Measurements from ENCODE around the gene TMEM53.
"Not testable (repeated sequence)": the region's sequence is repeated elsewhere in the genome, so short reads cannot be mapped to it uniquely, and the experiment has no call there.

The TMEM53 gene

DNA sequence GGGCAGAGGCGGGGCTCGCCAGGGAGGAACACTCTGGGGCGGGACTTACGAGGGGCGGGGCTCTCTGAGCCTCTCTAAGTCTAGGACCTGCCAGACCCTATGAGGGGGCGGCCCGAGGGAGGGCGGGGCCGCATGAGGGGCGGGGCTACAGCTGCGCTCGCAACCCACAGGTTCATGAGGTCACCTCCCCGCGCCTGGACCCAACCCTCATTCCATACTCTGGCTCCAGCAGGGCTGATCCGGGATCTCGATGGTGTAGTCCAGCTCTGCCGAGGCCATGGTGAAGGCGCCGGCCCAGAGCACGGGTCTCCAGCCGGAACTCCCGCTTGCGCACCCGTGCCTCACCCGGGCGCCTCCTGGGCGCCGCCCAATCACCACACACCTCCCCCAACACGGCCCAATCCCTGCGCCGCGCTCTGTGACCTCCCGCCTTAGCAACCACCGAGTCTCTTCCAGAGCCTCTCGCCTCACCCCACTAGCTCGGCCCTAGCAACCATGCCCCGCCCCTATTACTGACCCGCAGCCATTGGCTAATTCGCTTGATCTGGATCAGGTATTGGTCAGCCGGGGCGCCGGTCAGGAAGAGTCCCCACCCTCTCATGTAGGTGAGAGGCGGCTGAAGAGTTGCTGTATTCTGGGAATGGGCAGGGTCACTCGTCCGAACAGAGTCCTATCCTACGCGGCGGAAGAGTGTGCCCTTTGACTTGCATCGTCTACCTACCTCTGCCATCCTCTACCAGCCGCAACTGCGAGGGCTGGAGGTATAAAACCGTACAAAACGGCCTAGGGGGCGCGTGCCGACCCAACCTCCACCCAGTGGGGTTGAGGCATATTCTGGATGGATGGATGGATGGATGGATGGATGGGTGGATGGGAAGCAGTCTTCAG lies at the start of gene TMEM53, which contains the start of gene ARMH1:
TSS of gene TMEM53 (minus strand) at position 369 of the 888 bp plus-strand sequence. CDS start at position 279, 90 bp downstream.
TSS of gene ARMH1 (plus strand) at position 602 of the 888 bp plus-strand sequence. CDS start 14,984 bp downstream, outside the sequence.
- peak; percentile 95 for DNase-seq (ENCODE audit: low read depth)

DNA sequence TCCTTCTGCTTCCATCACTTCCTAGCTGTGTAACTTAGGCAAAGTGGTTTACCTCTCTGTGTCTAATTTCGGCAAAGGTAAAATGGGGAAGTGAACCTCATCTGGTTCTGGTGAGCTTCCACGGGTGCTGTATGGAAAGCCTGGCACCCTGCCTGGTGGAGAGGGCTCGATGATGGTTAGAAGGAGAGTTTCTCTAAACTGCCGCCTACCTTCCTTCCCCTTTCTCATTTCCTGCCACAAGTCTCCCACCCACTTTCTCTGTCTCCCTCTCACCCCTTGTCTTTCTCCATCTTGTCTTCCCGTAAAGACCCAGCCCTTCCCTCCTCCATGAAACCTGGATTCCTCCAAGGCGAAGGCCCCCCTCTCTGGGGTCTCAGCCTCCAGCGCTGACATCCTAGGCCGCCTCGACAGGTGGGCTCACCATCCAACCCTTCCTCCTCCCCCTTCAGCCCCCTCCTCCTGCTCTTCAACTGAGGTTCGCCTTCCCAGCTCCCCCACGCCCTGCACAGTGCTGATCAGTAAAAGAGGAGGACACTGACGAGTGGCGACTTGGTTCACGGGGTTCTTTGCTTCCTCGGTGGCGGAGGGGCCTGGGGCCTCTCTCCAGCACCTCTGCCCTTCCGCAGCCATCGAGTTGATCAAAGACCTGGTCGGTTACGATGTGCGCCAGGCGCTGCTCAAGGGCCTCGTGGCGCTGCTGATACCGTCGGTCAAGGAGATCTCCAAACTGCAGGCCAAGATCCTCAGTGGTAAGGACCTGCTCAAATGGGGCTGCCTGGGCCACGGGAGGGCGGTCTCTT lies 49.4 kb upstream of the TMEM53 start:
- no peak for DNase-seq (ENCODE audit: low read depth)

DNA sequence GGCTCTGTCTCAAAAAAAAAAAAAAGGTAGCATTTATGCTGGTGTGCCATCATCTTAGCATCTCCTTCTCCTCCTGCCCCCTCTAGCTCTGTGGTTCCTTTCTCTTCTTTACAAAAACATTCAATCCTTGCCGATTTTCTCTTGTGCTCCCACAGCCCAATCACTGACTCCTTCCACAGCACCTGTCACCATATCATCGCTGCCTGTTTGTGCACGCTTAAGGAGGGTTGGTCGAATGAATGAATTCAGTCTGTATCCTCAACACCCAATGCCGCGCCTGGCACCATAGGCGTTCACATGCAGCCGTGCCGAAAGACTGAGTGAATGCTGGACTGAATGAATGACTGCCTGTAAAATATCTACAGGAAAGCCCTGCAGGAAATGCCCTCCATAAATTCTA lies 48.8 kb upstream of the TMEM53 start:
- DNase-seq (ENCODE audit: low read depth), result no peak

DNA sequence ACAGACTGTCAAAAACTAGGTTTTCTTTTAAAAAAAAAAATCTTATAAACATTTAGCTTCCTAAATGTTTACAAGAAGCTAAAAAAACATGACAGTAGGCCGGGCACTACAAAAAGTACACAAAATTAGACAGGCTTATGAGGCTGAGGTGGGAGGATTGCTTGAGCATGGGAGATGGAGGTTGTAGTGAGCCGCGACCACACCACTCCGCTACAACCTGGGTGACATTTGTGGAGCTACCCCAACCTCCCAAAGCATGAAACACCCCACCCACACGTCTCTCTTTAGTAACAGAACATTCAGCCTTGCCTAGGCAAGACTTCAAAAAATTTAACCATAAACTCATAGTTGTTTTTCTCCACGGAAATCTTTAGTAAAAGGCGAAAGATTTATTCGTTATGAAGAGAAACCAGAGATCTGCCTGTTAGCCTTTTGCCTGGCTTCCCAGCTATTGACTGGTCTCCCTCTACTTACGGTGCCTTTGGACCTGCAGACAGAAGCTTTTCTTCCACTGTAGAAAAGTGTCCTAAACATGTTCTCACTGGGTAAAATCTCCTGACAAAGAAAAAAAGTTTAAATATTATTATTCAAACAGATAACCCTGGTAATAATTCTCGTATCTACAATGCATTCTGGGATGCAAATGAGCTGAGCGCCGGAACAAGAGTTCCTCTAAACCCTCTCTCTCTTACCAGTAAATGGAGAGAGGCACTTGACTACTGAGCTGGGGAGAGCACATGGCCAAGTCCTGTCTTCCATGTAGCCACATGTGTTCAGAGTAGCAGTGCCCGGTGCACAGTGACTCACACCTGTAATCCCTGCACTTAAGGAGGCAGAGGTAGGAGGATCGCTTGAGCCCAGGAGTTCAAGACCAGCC lies 47.4 kb upstream of the TMEM53 start:
- DNase-seq (ENCODE audit: low read depth), result peak; percentile 83

DNA sequence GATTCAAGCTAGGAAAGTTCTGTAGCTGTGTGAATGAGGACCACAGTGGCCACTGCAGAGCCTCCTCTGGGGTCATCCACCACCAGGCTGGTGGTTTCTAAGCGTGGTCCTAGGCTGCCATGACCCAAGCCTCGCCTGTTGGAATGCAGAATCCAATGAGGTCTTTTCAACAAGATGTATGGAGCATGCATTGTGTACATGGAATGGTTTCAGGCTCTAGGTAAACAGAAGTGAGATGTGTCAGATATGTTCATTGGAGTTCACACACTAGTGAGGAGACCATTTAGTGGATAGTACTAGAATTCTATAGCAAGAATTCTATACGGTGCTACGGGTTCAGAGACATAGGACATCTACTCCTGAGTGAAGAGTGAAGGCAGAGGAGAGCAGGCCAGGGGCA lies 46.0 kb upstream of the TMEM53 start:
- no peak for DNase-seq (ENCODE audit: low read depth)

DNA sequence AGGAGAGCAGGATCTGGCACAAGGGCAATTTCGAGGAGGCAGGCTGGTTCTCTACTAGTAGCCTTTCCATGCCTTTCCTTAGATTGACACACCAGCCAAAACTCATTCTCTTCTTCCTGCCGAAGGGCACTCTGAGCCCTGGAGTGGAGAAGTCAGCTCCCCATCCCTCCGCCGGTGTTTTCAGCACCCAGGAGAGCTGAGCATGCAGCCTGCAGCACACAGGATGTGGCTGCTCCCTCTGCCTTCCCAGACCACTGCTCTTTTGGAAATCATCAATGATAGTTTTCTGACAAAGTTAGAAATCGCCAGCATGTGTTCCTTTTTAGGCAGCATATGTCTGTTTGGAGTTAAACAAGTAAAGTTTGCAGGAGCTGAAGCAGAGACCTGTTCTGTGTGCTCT lies 45.0 kb upstream of the TMEM53 start:
- DNase-seq (ENCODE audit: low read depth), result no peak

DNA sequence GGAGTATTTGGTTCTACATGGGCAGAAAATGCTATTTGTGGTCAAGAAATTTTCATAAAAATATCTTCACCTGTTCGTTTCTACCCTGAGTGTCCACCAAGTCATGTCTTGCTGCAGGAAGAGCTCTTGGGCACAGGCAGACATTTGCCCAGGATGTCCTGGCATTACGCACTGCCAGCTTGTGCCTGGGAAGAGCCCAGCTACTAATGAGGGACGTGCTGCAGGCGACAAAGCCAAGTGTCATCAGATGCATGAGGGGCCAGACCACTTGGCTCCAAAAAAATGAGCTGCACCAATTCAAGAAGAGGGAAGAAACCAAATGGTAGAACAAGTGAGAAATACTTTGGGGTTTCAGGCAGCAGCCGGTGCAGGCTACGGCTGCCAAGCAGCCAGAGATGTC lies 43.8 kb upstream of the TMEM53 start:
- DNase-seq (ENCODE audit: low read depth), result no peak

DNA sequence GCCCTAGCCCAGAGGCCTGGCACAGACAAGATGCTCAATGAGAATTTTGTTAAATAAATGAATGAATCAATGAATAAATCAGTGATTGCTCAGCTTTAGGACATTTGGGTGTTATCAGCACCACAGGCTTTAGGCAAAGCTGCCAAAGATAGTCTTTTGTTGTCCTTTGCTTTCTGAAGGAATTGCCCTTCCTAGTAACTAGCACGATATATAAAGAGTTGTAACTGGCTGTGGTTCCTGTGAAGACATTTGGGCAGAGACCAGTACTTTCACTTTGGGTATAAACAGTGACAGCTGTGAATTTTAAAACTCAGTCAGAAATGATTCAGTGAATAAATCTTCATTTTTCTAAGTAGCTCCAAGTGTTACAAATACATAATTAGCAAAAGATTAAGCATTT lies 43.4 kb upstream of the TMEM53 start:
- no peak for DNase-seq (ENCODE audit: low read depth)

DNA sequence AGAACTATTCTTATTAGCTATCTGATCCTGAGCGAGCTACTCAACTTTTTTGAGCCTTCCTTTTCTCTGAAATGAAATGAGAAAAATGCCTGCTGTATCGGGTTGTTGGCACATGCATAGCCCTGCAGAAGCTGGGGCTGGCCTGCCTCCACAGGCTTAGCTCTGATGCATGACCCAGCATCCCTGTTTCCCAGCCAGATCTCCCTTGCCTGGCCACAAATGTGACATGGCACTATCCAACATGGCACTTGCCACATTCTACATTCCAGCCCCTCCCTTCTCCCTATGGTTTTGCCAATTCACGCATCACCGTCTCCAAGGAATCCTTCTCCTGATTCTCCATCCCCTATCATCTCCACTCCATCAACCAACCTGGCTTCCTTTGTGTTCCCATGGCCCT lies 42.9 kb upstream of the TMEM53 start:
- DNase-seq (ENCODE audit: low read depth), result no peak

DNA sequence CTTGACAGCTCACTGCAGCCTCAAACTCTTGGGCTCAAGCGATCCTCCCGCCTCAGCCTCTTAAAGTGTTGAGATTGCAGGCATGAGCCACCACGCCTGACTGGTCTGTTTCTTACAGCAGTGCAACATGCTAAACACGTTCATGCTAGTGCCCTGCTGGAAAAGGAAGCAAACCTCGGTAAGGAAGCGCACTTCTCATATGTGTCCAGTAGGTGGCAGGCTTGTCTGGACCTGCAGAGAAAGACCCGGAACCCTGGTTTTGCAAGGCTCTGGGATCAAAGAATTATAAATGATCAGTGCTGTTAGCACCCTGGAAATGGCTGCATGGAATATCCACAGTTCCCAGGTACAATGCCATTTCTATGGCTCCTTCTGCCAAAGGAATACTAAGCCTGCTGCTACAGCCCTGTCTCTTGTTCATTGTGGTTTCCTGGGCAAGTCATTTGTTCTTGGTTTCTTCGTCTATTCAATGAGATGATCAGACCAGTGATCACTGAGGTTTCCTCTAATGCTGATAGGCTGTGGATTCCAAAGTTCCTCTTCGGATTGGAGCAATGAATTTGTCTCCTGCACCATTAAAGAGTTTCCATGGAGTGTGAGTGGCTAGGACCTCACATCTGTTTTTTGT lies 40.8 kb upstream of the TMEM53 start:
- DNase-seq (ENCODE audit: low read depth), result peak; percentile 50

DNA sequence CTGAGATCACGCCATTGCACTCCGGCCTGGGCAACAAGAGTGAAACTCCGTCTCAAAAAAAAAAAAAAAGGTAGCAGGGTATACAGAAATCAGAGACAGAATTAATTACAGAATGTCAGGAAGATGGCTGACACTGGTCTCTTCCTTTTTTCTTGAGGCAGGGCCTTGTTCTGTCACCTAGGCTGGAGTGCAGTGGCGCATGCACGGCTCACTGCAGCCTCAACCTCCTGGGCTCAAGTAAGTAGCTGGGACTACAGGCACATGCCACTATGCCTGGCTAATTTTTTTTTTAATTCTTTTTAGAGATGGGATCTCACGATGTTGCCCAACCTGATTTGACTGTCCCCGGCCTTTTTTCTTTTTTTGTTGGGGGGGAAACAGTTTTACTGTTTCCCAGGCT lies 40.3 kb upstream of the TMEM53 start:
- DNase-seq (ENCODE audit: low read depth), result no peak

DNA sequence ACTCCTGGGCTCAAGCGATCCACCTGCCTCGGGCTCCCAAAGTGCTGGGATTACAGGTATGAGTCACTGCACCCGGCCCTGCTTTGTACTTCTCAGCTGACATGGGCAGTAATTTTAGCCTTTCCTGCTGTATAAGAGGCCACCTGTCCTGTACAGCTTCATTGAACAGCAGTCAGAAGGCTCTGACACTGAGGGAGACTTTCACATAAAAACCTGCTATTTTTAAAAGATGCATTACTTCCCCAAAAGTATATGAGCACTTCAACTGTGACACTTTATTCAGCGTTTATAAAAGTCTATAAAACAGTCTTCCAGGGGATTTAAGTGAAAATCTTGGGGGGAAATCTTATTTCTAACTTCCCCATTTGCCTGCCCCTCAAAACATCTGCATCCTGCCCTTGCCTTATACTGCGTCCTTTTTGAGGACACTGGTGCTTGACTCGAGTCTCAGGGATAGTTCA lies 39.1 kb upstream of the TMEM53 start:
- no peak for DNase-seq (ENCODE audit: low read depth)

DNA sequence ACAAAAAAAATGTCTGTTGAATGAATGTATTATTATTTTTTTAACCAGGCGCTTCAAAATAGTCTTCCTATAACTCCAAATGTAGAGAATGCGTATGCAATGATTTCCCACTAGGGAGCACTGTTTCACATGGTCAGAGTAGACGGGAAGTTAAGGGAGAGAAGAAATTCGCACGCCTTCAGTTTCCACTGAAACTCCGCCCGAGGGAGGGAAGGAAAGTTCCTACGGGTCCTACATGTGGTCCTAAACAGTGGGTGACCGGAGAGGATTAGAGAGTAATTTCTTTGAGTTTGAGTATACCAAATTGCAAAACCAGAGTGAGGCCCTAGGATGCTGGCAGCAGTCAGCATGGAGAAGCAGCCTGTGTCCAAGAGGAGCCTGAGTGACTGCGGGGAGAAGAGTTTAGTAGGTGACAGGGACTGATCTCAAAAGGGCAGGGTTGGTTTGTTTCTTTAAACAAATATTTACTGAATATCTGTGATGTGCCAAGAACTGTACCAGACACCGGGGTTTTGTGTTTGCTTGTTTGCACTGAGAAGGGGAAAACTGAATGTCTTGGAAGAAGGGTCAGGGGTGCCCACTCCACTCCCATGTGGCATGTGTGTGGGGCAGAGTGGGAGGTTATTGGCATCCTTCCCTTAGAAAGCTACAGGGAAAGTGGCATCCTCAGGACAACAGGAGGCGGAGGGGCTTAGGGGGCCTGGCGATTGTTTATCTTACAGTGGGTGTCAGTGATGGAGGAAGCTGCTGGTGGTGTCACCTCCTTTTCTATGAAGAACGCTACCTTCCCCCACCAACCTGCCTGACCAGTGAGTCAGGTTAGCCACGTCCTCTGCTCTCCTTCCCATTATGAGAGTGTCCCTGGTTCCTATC lies 33.9 kb upstream of the TMEM53 start:
- no peak for DNase-seq (ENCODE audit: low read depth)

DNA sequence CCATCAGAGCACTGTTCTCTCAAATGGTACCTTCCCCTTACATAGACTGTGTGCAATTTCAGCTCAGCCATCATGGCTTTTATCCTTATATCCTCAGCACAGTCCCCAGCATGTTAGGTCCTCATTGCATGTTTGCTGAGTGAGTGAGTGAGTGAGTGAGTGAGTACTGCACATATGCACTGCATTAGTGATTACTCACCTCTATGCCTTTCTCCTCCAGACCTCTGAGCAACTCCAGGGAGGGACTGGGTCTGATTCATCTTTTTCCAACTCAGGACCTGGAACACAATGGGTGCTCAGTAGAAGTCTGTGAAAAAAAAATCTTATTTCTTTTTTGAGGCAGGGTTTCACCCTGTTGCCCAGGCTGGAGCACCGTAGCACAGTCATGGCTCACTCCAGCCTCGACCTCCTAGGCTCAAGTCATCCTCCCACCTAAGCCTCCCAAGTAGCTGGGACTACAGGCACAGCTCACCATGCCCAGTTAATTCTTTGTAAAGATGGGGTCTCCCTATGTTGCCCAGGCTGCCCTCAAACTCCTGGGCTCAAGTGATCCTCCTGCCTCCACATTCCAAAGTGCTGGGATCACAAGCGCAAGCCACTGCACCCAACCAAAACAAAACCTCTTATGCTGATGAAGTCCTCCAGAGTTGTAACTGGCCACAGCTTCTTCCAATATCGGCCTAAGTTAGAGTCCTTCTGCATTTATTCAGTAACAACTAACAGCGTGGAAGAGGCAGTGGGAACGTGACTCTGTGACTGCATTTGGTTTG lies 33.0 kb upstream of the TMEM53 start:
- DNase-seq (ENCODE audit: low read depth), result peak; percentile 94

DNA sequence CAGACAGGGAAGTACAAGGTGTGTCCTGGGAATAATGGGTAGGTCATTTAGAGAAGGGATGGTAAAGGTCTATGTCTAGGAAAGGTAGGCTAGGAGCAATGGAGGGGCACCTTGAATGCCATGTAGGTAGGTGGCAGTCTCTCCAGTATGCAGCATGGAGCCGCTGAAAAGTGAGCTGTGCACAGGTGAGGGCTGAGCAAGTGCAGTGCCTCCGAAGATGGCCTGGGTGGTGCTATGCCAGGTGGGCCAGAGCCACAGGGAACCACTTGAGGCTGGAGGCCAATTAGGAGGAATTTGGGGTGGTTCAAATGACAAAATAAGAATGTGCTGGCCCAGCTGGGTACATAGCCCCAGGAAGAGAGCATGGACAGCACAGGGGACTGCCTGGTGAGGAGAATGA lies 31.7 kb upstream of the TMEM53 start:
- DNase-seq (ENCODE audit: low read depth), result no peak

DNA sequence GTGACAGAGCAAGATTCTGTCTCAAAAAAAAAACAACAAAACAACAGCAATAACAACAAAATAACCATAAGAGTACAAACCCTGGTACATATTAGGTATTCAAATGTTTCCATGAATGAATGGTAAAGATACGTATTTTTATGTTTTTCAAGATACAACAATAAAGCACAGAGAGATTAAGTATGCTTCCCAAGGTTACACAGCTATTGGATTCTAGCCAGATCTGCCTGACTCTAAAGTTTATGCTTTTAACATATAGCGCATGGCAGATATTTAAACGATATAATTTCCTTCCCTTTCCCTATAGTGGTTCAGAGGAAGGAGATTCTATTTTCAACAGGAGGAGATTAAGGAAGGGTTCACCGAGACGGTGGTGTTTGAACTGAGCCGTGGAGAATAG lies 31.2 kb upstream of the TMEM53 start:
- DNase-seq (ENCODE audit: low read depth), result no peak

DNA sequence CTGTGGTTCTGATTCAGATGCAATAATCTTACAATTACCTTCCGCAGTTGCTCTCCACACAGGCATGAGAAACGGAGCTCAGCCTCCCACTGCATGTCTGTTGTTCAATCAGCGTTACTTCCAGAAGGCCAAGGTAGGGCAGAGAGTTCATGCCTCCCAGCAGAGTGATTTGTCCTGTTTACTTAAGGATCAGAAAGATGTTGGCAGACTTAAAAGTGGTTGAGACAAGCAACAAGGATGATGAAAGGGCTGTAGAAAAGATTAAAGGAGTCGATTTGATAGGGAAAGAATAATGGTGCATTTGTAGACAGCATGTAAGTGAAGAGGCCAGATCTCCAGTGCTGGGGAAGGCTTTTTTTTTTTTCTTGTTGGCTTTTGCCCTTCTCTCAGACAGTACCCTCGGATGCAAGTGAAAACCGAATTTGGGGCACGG lies 26.9 kb upstream of the TMEM53 start:
- DNase-seq (ENCODE audit: low read depth), result no peak

DNA sequence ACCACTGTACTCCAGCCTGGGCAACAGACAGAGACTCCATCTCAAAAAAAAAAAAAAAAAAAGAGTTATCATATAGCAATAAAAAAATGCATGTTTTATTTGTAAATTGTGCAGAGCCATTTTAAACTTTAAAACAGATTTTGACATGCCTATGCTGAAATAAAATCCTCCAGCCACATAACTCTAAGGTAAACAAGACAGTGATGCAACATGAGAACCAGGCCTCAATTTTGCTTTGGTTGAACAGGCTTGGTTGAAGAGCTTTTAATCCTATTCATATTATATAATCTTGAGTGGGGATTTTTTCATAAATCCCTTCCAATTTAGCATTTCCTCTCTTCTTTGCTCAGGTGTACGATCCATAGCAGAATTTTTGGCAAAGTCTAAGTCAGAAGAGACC lies 26.3 kb upstream of the TMEM53 start:
- no peak for DNase-seq (ENCODE audit: low read depth)

DNA sequence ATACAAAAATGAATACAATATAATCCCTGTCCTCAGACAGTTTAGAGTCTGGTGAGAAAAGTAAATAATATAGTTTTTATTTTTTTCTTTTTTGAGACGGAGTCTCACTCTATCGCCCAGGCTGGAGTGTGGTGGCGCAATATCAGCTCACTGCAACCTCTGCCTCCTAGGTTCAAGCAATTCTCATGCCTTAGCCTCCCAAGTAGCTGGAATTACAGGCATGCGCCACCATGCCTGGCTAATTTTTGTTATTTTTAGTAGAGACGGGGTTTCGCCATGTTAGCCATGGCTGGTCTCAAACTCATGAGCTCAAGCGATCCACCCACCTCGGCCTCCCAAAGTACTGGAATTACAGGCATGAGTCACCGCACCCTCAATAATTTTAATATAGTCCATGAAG lies 25.1 kb upstream of the TMEM53 start:
- not testable (repeated sequence) for DNase-seq (ENCODE audit: low read depth)

DNA sequence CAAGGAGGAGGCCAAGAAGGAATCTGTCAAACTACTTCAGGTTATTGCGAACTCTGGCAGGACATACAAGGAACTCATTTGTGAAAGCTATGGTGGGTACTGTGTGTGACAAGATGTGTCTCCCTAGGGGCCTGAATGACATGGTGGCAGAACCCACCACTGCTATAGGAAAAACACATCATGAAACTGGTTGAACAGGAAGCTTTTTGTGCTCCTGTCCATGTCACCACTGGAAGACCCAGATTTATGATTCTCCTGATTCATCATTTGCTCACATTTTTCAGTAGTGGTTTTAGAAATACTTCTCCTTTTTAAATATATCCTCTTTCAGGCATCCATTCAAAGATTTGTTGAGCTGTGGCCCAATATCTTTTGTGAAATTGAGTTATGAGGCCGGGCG lies 23.9 kb upstream of the TMEM53 start:
- DNase-seq (ENCODE audit: low read depth), result no peak

All from HS-5 (cell line).